ENCODE measurements around the gene CNKSR3. TPM values are rescaled to one million over a fixed set of nuclear protein-coding genes. Genes with fewer than 3 reads are reported as not detected.
A peak's percentile ranks its signal among the peaks of the same experiment; 100 is the strongest.
"Not testable (repeated sequence)": the region's sequence is repeated elsewhere in the genome, so short reads cannot be mapped to it uniquely, and the experiment has no call there.

Gene CNKSR3
- total RNA-seq, 6 experiments from 2014 or later, result 15.3 to 21.7 (median 18.7) TPM

- no peaks in the 10 kb centered on the region for H3K36me3 Mint-ChIP-seq (ENCODE audit: low read depth)
- H3K27ac Mint-ChIP-seq, result no peak overlapping the region
- H3K9me3 Mint-ChIP-seq, result no peaks in the 10 kb centered on the region
- TF ChIP-seq, protein P1, sequence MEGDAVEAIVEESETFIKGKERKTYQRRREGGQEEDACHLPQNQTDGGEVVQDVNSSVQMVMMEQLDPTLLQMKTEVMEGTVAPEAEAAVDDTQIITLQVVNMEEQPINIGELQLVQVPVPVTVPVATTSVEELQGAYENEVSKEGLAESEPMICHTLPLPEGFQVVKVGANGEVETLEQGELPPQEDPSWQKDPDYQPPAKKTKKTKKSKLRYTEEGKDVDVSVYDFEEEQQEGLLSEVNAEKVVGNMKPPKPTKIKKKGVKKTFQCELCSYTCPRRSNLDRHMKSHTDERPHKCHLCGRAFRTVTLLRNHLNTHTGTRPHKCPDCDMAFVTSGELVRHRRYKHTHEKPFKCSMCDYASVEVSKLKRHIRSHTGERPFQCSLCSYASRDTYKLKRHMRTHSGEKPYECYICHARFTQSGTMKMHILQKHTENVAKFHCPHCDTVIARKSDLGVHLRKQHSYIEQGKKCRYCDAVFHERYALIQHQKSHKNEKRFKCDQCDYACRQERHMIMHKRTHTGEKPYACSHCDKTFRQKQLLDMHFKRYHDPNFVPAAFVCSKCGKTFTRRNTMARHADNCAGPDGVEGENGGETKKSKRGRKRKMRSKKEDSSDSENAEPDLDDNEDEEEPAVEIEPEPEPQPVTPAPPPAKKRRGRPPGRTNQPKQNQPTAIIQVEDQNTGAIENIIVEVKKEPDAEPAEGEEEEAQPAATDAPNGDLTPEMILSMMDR (IDR thresholded peaks at IDR 0.05), result no peak
- no peak overlapping the region for H3K4me3 Mint-ChIP-seq
- H3K27me3 Mint-ChIP-seq (ENCODE audit: insufficient read depth), result no peaks in the 10 kb centered on the region
- no peak for DNase-seq
- H3K4me1 Mint-ChIP-seq (ENCODE audit: low read depth), result peaks cover 5% of the 10 kb centered on the region; the same call in 1 of the 2 replicates
Observed at GRCh38 chr6:154518396-154518795, 7.9 kb upstream of the CNKSR3 start.

DNA sequence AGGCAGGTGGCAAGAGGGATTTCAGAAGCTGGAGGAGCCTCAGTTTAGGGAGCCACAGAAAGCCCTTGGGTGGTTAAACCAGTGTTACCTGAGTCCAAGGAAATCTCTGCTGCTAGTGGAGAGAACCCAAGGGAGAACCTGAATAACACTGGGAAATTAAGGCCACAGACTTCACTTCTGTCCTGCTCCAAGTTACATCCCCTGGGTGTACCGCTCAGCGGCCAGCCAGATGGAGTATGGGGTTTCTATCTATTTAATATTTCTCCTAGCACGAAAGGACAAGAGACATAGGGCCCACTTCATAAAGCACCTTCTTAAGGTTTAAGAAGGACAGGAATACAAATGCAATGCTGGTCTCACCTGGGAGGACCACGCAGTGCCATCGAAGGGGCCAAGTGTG, 5.8 kb upstream of the CNKSR3 start:
- Mint-ChIP-seq H3K4me1 (ENCODE audit: low read depth) (peaks cover 17% of the 10 kb centered on the region), H3K9me3 (no peaks in the 10 kb centered on the region), H3K27ac (no peak overlapping the region)

GRCh38 chr6:154515826-154516225, 5.3 kb upstream of the CNKSR3 start:
- no peaks in the 10 kb centered on the region for H3K36me3 Mint-ChIP-seq (ENCODE audit: low read depth)
- no peaks in the 10 kb centered on the region for H3K9me3 Mint-ChIP-seq
- no peak overlapping the region for H3K27ac Mint-ChIP-seq
- H3K4me1 Mint-ChIP-seq (ENCODE audit: low read depth), result peaks cover 21% of the 10 kb centered on the region
- TF ChIP-seq, protein P1 (IDR thresholded peaks at IDR 0.05), result no peak
- DNase-seq, result no peak
- no peaks in the 10 kb centered on the region for H3K27me3 Mint-ChIP-seq (ENCODE audit: insufficient read depth)
- H3K4me3 Mint-ChIP-seq, result peak overlapping the region; percentile 77; the same call in 1 of the 2 replicates

More for the DNA sequence above, 5.8 kb upstream of the CNKSR3 start:
- Mint-ChIP-seq H3K4me3 (peak overlapping the region; percentile 77; the same call in 1 of the 2 replicates), H3K36me3 (ENCODE audit: low read depth) (no peaks in the 10 kb centered on the region), H3K27me3 (ENCODE audit: insufficient read depth) (no peaks in the 10 kb centered on the region)
- no peak for DNase-seq
- TF ChIP-seq, protein P1 (IDR thresholded peaks at IDR 0.05), result no peak

- H3K27ac Mint-ChIP-seq; H3K27me3 Mint-ChIP-seq (ENCODE audit: insufficient read depth); DNase-seq; H3K4me3 Mint-ChIP-seq; H3K9me3 Mint-ChIP-seq; H3K36me3 Mint-ChIP-seq (ENCODE audit: low read depth): not testable (repeated sequence)
- peaks cover 21% of the 10 kb centered on the region for H3K4me1 Mint-ChIP-seq (ENCODE audit: low read depth)
Observed at GRCh38 chr6:154515076-154515475, 4.6 kb upstream of the CNKSR3 start.

GRCh38 chr6:154514481-154514880, 4.0 kb upstream of the CNKSR3 start:
- no peak for DNase-seq
- TF ChIP-seq, protein P1 (IDR thresholded peaks at IDR 0.05), result no peak
- Mint-ChIP-seq H3K27me3 (ENCODE audit: insufficient read depth) (no peaks in the 10 kb centered on the region), H3K27ac (no peak overlapping the region), H3K4me3 (no peak overlapping the region), H3K4me1 (ENCODE audit: low read depth) (peaks cover 21% of the 10 kb centered on the region), H3K9me3 (no peaks in the 10 kb centered on the region), H3K36me3 (ENCODE audit: low read depth) (no peaks in the 10 kb centered on the region)

DNA sequence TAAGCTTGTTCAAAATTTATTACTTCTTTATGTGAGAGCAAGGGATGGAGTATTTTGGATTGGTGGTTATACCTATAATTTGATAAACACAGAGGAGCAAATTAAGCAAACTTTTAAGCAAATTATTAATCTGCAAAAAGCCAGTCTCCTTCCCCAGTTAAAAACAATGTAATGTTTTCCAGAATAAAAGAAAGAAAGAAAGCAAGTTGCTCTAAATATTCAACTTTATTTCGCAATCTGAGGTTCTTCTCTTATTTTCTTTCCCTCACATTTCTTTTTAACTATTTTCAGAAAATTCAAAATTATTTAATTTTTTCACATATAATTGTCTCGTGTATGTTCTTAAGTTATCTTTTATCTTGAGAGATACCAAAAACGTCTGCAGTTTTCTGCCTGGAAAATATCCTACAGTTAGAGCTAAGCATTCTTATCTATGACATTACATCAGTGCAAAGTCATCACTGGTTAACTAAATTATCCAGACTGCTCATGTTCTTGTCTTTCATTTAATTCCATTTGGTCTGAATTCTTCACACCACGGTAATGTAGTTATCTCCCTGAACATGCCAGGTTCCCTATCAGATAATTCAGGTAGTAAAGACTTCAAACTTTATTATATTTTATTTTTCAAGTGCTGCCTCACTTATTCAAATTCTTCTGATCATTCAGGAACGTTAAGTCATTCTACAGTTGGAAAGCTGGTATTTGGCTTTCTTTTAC, 3.3 kb upstream of the CNKSR3 start:
- TF ChIP-seq, protein P1 (IDR thresholded peaks at IDR 0.05), result no peak
- H3K27me3 Mint-ChIP-seq (ENCODE audit: insufficient read depth), result no peaks in the 10 kb centered on the region
- H3K4me3 Mint-ChIP-seq, result no peak overlapping the region
- H3K9me3 Mint-ChIP-seq, result no peaks in the 10 kb centered on the region
- peaks cover 24% of the 10 kb centered on the region for H3K4me1 Mint-ChIP-seq (ENCODE audit: low read depth)
- H3K27ac Mint-ChIP-seq, result no peak overlapping the region
- no peak for DNase-seq
- no peaks in the 10 kb centered on the region for H3K36me3 Mint-ChIP-seq (ENCODE audit: low read depth)
